KMS-11 (cell line): ENCODE results near the gene RBFOX1.

Experiments used
- H2AFZ ChIP-seq: fragments of 200-600 bp; sonication (generic); 2 replicates; pipeline ENCODE4 v1.6.1; 2016; ENCODE audit warnings: antibody characterized with exemption, mixed run types, low read depth
- H3K27ac ChIP-seq: fragments of 200-600 bp; sonication (generic); 2 replicates; pipeline ENCODE4 v1.6.1; 2016; ENCODE audit warnings: mild to moderate bottlenecking, mixed run types
- H3K27me3 ChIP-seq: fragments of 200-600 bp; sonication (generic); 2 replicates; pipeline ENCODE4 v1.6.1; 2017; ENCODE audit warnings: mild to moderate bottlenecking, low read depth, mixed run types, moderate library complexity; ENCODE audit not compliant: insufficient read depth
- H3K36me3 ChIP-seq: fragments of 200-600 bp; sonication (generic); 2 replicates; pipeline ENCODE4 v1.6.1; 2017; ENCODE audit warnings: mild to moderate bottlenecking, mixed run types; ENCODE audit not compliant: insufficient read depth
- H3K4me1 ChIP-seq: fragments of 200-600 bp; sonication (generic); 2 replicates; pipeline ENCODE4 v1.6.1; 2016; ENCODE audit warnings: mild to moderate bottlenecking, low read depth, mixed run types; ENCODE audit not compliant: poor library complexity, severe bottlenecking
- H3K4me2 ChIP-seq: fragments of 200-600 bp; sonication (generic); 2 replicates; pipeline ENCODE4 v1.7.0; 2016; ENCODE audit warnings: mild to moderate bottlenecking, mixed run types
- H3K4me3 ChIP-seq: fragments of 200-600 bp; sonication (generic); IDR thresholded peaks from 2 replicates; pipeline ENCODE4 v1.6.1; 2017; ENCODE audit warnings: low read depth, low read length, mixed read lengths; ENCODE audit not compliant: insufficient read depth
- H3K79me2 ChIP-seq: fragments of 200-600 bp; sonication (generic); 2 replicates; pipeline ENCODE4 v1.6.1; 2016; ENCODE audit warnings: low read depth, mixed run types; ENCODE audit not compliant: insufficient read depth
- H3K9ac ChIP-seq: fragments of 200-600 bp; sonication (generic); 2 replicates; pipeline ENCODE4 v1.6.1; 2016; ENCODE audit warnings: mild to moderate bottlenecking, mixed run types
- H4K20me1 ChIP-seq: fragments of 200-600 bp; sonication (generic); 2 replicates; pipeline ENCODE4 v1.6.1; 2016; ENCODE audit warnings: mild to moderate bottlenecking, mixed run types; ENCODE audit not compliant: insufficient read depth
- CTCF ChIP-seq: fragments of 200-600 bp; sonication (generic); conservative IDR thresholded peaks from 2 replicates; pipeline ENCODE4 v1.6.1; 2017; ENCODE audit warnings: low read depth, mild to moderate bottlenecking, antibody characterized with exemption, low read length, moderate library complexity, mixed read lengths

RBFOX1 gene

GRCh38 chr16:7319514-7319913 lies 13.1 kb upstream of the RBFOX1 start:
- no peaks in the 10 kb centered on the region for H3K27me3 ChIP-seq
- H4K20me1 ChIP-seq, result no peaks in the 10 kb centered on the region
- H3K9ac ChIP-seq, result no peak overlapping the region
- H3K4me3 ChIP-seq, result no peak overlapping the region
- H2AFZ ChIP-seq, result no peak overlapping the region
- no peaks in the 10 kb centered on the region for H3K36me3 ChIP-seq
- no peaks in the 10 kb centered on the region for H3K79me2 ChIP-seq
- no peaks in the 10 kb centered on the region for H3K4me1 ChIP-seq
- no peak for TF ChIP-seq CTCF
- no peak overlapping the region for H3K27ac ChIP-seq
- H3K4me2 ChIP-seq, result no peak overlapping the region

- H3K4me2 ChIP-seq, result no peak overlapping the region
- no peak for TF ChIP-seq CTCF
Observed at GRCh38 chr16:7321661-7322060, 11.0 kb upstream of the RBFOX1 start.

GRCh38 chr16:7324321-7324720 lies 8.3 kb upstream of the RBFOX1 start:
- no peaks in the 10 kb centered on the region for H3K36me3 ChIP-seq
- no peak overlapping the region for H3K9ac ChIP-seq
- no peak overlapping the region for H3K27ac ChIP-seq
- H3K27me3 ChIP-seq, result no peaks in the 10 kb centered on the region
- TF ChIP-seq CTCF, result no peak
- H2AFZ ChIP-seq, result no peak overlapping the region
- no peak overlapping the region for H3K4me2 ChIP-seq
- H3K4me1 ChIP-seq, result no peaks in the 10 kb centered on the region
- H3K79me2 ChIP-seq, result no peaks in the 10 kb centered on the region
- H4K20me1 ChIP-seq, result no peaks in the 10 kb centered on the region
- no peak overlapping the region for H3K4me3 ChIP-seq

More at GRCh38 chr16:7321661-7322060, 11.0 kb upstream of the RBFOX1 start:
- H3K27me3 ChIP-seq, result no peaks in the 10 kb centered on the region
- no peaks in the 10 kb centered on the region for H3K36me3 ChIP-seq
- no peak overlapping the region for H2AFZ ChIP-seq
- no peak overlapping the region for H3K4me3 ChIP-seq
- no peaks in the 10 kb centered on the region for H4K20me1 ChIP-seq
- no peaks in the 10 kb centered on the region for H3K4me1 ChIP-seq
- H3K9ac ChIP-seq, result no peak overlapping the region
- H3K27ac ChIP-seq, result no peak overlapping the region
- no peaks in the 10 kb centered on the region for H3K79me2 ChIP-seq

GRCh38 chr16:7325834-7326233 lies 6.8 kb upstream of the RBFOX1 start:
- no peak for TF ChIP-seq CTCF
- no peak overlapping the region for H2AFZ ChIP-seq
- no peak overlapping the region for H3K4me2 ChIP-seq
- H3K27ac ChIP-seq, result no peak overlapping the region
- H3K79me2 ChIP-seq, result no peaks in the 10 kb centered on the region
- no peaks in the 10 kb centered on the region for H3K27me3 ChIP-seq
- H3K4me1 ChIP-seq, result no peaks in the 10 kb centered on the region
- H3K9ac ChIP-seq, result no peak overlapping the region
- no peaks in the 10 kb centered on the region for H4K20me1 ChIP-seq
- H3K4me3 ChIP-seq, result no peak overlapping the region
- no peaks in the 10 kb centered on the region for H3K36me3 ChIP-seq
